GM12891 (cell line): Measurements from ENCODE around the gene ARMH3.

Experiments used
- PAX5 ChIP-seq: IDR thresholded peaks from 2 replicates; pipeline ENCODE4 v1.6.1; 2011; ENCODE audit warnings: low read length, moderate library complexity, mild to moderate bottlenecking; ENCODE audit not compliant: insufficient read depth, severe bottlenecking
- POLR2A ChIP-seq: IDR thresholded peaks from 2 replicates; pipeline ENCODE4 v1.6.1; 2011; ENCODE audit warnings: low read depth, low read length, control low read depth
- POLR2AphosphoS5 ChIP-seq: IDR thresholded peaks from 2 replicates; pipeline ENCODE4 v1.6.1; 2011; ENCODE audit warnings: low read depth, low read length, control low read depth

DNA sequence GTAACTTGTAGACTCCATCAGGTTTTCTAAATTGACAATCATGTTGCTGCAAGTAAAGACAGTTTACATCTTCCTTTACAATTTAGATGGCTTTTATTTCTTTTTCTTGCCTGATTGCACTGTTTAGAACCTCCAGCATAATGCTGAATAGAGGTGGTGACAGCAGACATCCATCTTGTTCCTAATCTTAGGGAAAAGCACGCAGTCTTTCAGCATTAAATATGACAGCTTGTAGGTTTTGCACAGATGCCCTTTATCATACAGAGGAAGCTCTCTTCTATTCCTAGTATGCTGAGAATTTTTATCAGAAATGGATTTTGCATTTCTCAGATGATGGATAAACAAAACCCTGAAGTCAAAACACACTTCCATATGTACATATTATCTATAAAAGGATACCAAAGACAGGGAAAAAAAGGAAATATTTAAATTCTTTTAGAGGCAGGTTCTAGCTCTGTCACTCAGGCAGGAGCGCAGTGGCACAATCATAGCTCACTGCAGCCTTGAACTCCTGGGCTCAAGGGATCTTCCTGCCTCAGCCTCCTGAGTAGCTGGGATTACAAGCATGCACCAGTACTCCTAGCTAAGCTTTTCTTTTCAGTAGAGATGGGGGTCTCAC is 143.3 kb downstream of the ARMH3 start:
- no peak for TF ChIP-seq POLR2AphosphoS5
- TF ChIP-seq POLR2A, result no peak
- no peak for TF ChIP-seq PAX5
